Spleen (tissue), 11 donors: Measurements from ENCODE around the gene CHRNG. TPM values are rescaled to one million over a fixed set of nuclear protein-coding genes. Genes with fewer than 3 reads are reported as not detected.

Experiments used
- DNase-seq: peaks from one replicate; pipeline ENCODE4 v3.0.0-alpha.2; 2020
- H3K27ac ChIP-seq, 8 donors: fragments of 200-600 bp; sonication (generic) in 7 of 8; 1 replicate in 4 of 8; 2 replicates in 4 of 8; pipeline versions ENCODE4 v1.5.0 to v1.8.0; 2016 to 2021; ENCODE audit warnings: inconsistent platforms in 4 of 8, mild to moderate bottlenecking in 4 of 8, moderate library complexity in 1 of 8
- H3K27me3 ChIP-seq, 7 donors: fragments of 200-600 bp; sonication (generic) in 6 of 7; replicated peaks in 1 of 7; 1 replicate in 4 of 7; 2 replicates in 3 of 7; pipeline versions ENCODE4 v1.5.0 to v1.8.0; 2016 to 2021; ENCODE audit warnings: inconsistent platforms in 3 of 7, mild to moderate bottlenecking in 1 of 7
- H3K36me3 ChIP-seq, 6 donors: fragments of 200-600 bp; sonication (generic) in 5 of 6; 1 replicate in 4 of 6; 2 replicates in 2 of 6; pipeline versions ENCODE4 v1.5.0 to v1.8.0; 2016 to 2021; ENCODE audit warnings: inconsistent platforms in 2 of 6
- H3K4me1 ChIP-seq, 6 donors: fragments of 200-600 bp; sonication (generic) in 5 of 6; 1 replicate in 3 of 6; 2 replicates in 3 of 6; pipeline versions ENCODE4 v1.5.0 to v1.8.0; 2016 to 2021; ENCODE audit warnings: inconsistent platforms in 3 of 6
- H3K4me3 ChIP-seq, 8 donors: fragments of 200-600 bp; sonication (generic) in 7 of 8; 1 replicate in 4 of 8; 2 replicates in 4 of 8; pipeline versions ENCODE4 v1.5.0 to v1.8.0; 2016 to 2021; ENCODE audit warnings: inconsistent platforms in 4 of 8, mild to moderate bottlenecking in 4 of 8, moderate library complexity in 2 of 8
- H3K9me3 ChIP-seq, 8 donors: fragments of 200-600 bp; sonication (generic) in 7 of 8; 1 replicate in 4 of 8; 2 replicates in 4 of 8; pipeline versions ENCODE4 v1.5.0 to v1.8.0; 2016 to 2021; ENCODE audit warnings: inconsistent platforms in 4 of 8
- POLR2A ChIP-seq, 3 donors: fragments of 450-650 bp; IDR thresholded peaks; one replicate each; pipeline ENCODE4 v1.5.1; 2017; ENCODE audit warnings: antibody characterized with exemption in 3 of 3, mild to moderate bottlenecking in 1 of 3
- POLR2AphosphoS5 ChIP-seq, 3 donors: sonication (generic); formaldehyde crosslinking; IDR thresholded peaks; one replicate each; pipeline ENCODE4 v1.5.1; 2017; ENCODE audit warnings: antibody characterized with exemption in 3 of 3
- WGBS, 5 donors: extraction: QIAGEN DNeasy Blood & Tissue Kit in 3 of 5; methylation state at CpG; one replicate each; pipeline versions ENCODE4 v1.1.5 to v1.1.7; 2013 to 2018; 5-methylcytosine and 5-hydroxymethylcytosine counted together
- intact Hi-C: fragments of 100-400 bp; cut with DNase I; formaldehyde crosslinking; loops from one replicate; pipeline ENCODE4 v1.15.0; 2023; ENCODE audit warnings: low total_unique reads
- polyA plus RNA-seq, 3 donors: library from polyadenylated mRNA; stranded (reverse); fragments of 200-250 nt; gene quantifications; one replicate each; pipeline ENCODE4 v1.2.1, GENCODE V29; 2013
- total RNA-seq, 7 donors: library from RNA; depleted of rRNA in 3 of 7; stranded (reverse); fragments of >200 nt in 3 of 7; fragmentation: NEBNext Ultra II Directional in 4 of 7; extraction: Animal tissue kit (Norgen Biotek cat#: 25700) in 4 of 7; gene quantifications; one replicate each; pipeline versions ENCODE4 v1.1.0 to v1.2.1, GENCODE V29; 2016 to 2021
- TF ChIP-seq, protein P1 (sequence below), 11 experiments: fragments of 200-600 bp in 7 of 11; fragments of 450-650 bp in 4 of 11; sonication (generic) in 4 of 11; IDR thresholded peaks in 8 of 11; conservative IDR thresholded peaks in 3 of 11; 1 replicate in 7 of 11; 2 replicates in 4 of 11; pipeline versions ENCODE4 v1.4.0 to v1.8.0; 2016 to 2021; ENCODE audit warnings: antibody characterized with exemption in 11 of 11, inconsistent platforms in 4 of 11, mild to moderate bottlenecking in 1 of 11
- donor health status: healthy with polysubstance abuse.
- donor health status: DM: no; HTN: no; CAD: no; lungs with moderate emphysema.
- donor health status: DM: no; HTN: no; CAD: no.
- donor health status: Bipolar disorder and iron deficiency.
- donor health status: healthy.
- donor health status: DM: no; HTN: no; CAD: no.
- donor health status: DM: yes; HTN: yes; CAD: no.

CHRNG gene
- total and polyA plus RNA-seq, 10 donors: 0.06 TPM; not detected in 9

GRCh38 chr2:232519581-232520438, 19.7 kb upstream of the CHRNG start, which contains the start of gene PRSS56:
Gene PRSS56, plus strand, starts transcription at chr2:232520388. Its CDS starts 211 bp downstream, at chr2:232520599.
- 67 to 76% (median 71%) methylated on average over 13 to 19 of the region's 19 CpGs for WGBS, 5 donors
- H3K4me3 ChIP-seq: no peak within 1 kb of the TSS
- intact Hi-C loops: loop anchor here (10.0 kb wide), 1 partner anchor 65 kb away; the partner anchor contains the start of gene ALPI

DNA sequence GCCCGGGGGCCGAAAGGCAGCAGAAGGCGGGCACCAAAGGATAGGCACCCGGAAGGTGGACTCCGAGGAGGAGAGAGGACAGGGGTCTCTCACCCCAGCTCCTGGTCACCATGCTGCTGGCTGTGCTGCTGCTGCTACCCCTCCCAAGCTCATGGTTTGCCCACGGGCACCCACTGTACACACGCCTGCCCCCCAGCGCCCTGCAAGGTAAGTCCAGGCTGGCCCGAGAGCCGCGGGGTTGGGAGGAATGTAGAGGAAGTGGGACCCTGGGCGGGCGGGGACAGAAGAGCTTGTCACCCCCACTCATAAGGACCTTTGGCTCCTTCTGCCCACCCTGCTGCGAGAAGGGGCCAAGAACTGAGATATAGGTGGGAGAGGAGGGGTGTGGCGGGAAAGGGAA, 19.0 kb upstream of the CHRNG start:
- no peak for DNase-seq
- TF ChIP-seq, protein P1, sequence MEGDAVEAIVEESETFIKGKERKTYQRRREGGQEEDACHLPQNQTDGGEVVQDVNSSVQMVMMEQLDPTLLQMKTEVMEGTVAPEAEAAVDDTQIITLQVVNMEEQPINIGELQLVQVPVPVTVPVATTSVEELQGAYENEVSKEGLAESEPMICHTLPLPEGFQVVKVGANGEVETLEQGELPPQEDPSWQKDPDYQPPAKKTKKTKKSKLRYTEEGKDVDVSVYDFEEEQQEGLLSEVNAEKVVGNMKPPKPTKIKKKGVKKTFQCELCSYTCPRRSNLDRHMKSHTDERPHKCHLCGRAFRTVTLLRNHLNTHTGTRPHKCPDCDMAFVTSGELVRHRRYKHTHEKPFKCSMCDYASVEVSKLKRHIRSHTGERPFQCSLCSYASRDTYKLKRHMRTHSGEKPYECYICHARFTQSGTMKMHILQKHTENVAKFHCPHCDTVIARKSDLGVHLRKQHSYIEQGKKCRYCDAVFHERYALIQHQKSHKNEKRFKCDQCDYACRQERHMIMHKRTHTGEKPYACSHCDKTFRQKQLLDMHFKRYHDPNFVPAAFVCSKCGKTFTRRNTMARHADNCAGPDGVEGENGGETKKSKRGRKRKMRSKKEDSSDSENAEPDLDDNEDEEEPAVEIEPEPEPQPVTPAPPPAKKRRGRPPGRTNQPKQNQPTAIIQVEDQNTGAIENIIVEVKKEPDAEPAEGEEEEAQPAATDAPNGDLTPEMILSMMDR (IDR thresholded peaks at IDR 0.05 in 8 of 11, conservative IDR thresholded peaks at IDR 0.05 in 3 of 11): no peak
- no peak for TF ChIP-seq POLR2AphosphoS5 (IDR thresholded peaks at IDR 0.05)
- no peak for TF ChIP-seq POLR2A (IDR thresholded peaks at IDR 0.05)
- Histone ChIP-seq H3K27me3 (peaks cover 12 to 80% (median 50%) of the 10 kb centered on the region in 7 donors), H3K36me3 (no peaks in the 10 kb centered on the region), H3K4me3 (no peak overlapping the region), H3K4me1 (peaks cover 10 to 35% (median 31%) of the 10 kb centered on the region in 6 donors), H3K27ac (no peak overlapping the region), H3K9me3 (no peaks in the 10 kb centered on the region)
- intact Hi-C loops: loop anchor here (10.0 kb wide), 1 partner anchor 66 kb away; the partner anchor contains the start of gene ALPI
- 70 to 88% (median 73%) methylated on average over 15 of the region's 15 CpGs for WGBS, 5 donors

More at GRCh38 chr2:232519581-232520438, 19.7 kb upstream of the CHRNG start, which contains the start of gene PRSS56:
- Histone ChIP-seq H3K27ac (no peak within 1 kb of the TSS), H3K9me3 (no peaks in the 10 kb centered on the region), H3K36me3 (no peaks in the 10 kb centered on the region), H3K27me3 (peaks cover 12 to 73% (median 43%) of the 10 kb centered on the region in 7 donors), H3K4me1 (peaks cover 10 to 32% (median 30%) of the 10 kb centered on the region in 6 donors)
- TF ChIP-seq POLR2AphosphoS5 (IDR thresholded peaks at IDR 0.05): no peak
- TF ChIP-seq, protein P1 (IDR thresholded peaks at IDR 0.05 in 8 of 11, conservative IDR thresholded peaks at IDR 0.05 in 3 of 11): no peak
- no peak for TF ChIP-seq POLR2A (IDR thresholded peaks at IDR 0.05)
- no peak for DNase-seq

GRCh38 chr2:232521098-232521497, 18.4 kb upstream of the CHRNG start:
- Histone ChIP-seq H3K27ac (no peak overlapping the region), H3K4me3 (no peak overlapping the region), H3K9me3 (no peaks in the 10 kb centered on the region), H3K27me3 (peaks cover 12 to 86% (median 56%) of the 10 kb centered on the region in 7 donors), H3K36me3 (no peaks in the 10 kb centered on the region), H3K4me1 (peaks cover 10 to 37% (median 32%) of the 10 kb centered on the region in 6 donors)
- intact Hi-C loops: loop anchor here (10.0 kb wide), 1 partner anchor 66 kb away; the partner anchor contains the start of gene ALPI
- TF ChIP-seq POLR2A (IDR thresholded peaks at IDR 0.05): no peak
- TF ChIP-seq, protein P1 (IDR thresholded peaks at IDR 0.05 in 8 of 11, conservative IDR thresholded peaks at IDR 0.05 in 3 of 11): no peak
- no peak for DNase-seq
- 84 to 92% (median 89%) methylated on average over 8 to 14 of the region's 14 CpGs for WGBS, 5 donors
